Purkinje cell (primary cell): ENCODE results near the gene OR11A1. TPM values are rescaled to one million over a fixed set of nuclear protein-coding genes. Genes with fewer than 3 reads are reported as not detected.

Experiments
- polyA plus RNA-seq: library from polyadenylated mRNA; unstranded; fragments of >200 nt; fragmentation: Nextera tagmentation; gene quantifications from 2 replicates; pipeline ENCODE4 v1.2.1, GENCODE V29; 2014

OR11A1 gene, protein sequence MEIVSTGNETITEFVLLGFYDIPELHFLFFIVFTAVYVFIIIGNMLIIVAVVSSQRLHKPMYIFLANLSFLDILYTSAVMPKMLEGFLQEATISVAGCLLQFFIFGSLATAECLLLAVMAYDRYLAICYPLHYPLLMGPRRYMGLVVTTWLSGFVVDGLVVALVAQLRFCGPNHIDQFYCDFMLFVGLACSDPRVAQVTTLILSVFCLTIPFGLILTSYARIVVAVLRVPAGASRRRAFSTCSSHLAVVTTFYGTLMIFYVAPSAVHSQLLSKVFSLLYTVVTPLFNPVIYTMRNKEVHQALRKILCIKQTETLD
- polyA plus RNA-seq = not detected in 2 replicates

DNA sequence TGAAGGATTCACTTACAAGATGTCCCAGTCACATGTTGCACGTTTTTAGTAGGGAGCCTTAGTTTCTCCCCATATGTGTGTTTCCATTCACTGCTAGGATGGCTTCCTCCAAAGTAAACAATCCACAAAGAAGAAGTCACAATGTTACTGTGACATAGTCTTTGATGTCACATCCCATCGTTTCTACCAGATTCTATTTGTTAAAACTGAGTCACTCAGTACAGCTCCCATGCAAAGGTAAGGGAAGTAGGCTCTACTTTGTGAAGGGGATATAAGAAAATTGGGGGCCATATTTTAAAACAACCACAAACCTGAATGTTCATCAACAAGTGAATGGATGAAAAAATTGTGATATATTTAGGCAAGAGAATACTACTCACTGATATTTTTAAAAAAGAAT is at the start of gene OR11A1, which contains the start of gene OR2H1:
TSS of gene OR11A1 (minus strand) at position 101 of the 400 bp plus-strand sequence. CDS start 29,430 bp downstream, outside the sequence.
TSS of gene OR2H1 (plus strand) at position 185 of the 400 bp plus-strand sequence. CDS start 4,615 bp downstream, outside the sequence.

DNA sequence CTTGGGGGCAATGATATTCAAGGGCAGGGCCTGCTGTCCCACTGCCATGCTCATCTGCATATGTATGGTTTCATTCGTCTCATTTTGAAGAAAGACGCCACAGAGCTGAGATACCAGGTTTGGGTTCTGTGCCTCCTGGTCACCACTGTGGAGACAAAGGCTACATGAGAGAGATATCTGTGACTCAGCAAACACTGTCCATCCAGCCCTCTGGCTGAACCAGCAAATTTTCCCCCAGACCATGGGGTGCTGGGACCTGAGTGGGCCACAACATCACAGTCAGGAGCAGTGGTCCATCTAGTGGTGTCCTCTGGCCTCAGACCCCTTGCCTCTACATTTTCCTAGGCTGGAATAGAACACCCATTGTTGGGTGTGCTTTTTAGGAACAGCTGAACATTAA is 30.8 kb upstream of the OR11A1 start, which contains the start of gene MAS1L:
TSS of gene MAS1L (minus strand) at position 297 of the 400 bp plus-strand sequence. CDS start at position 243, 54 bp downstream.

DNA sequence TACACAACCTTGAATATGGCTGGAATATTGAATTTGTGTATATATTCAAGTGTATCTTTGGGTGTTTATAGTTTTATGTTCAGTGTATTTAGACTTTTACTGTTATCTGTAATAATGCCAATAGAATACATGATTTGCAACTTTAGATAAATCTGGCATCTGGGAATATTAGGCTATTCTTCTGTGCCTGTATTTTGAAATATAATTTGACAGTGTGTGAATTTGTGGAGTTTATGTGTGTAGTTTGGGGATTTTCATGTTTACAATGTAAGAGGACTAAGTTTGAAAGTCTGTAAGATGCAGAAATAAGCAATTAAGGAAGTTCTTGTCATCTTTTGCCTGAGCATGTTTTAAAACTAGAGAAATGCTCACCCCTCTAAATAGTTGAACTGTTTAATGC is 17.9 kb downstream of the OR11A1 start, which contains the start of gene OR10C1:
TSS of gene OR10C1 (plus strand) at position 301 of the 400 bp plus-strand sequence. CDS start 710 bp downstream, outside the sequence.

DNA sequence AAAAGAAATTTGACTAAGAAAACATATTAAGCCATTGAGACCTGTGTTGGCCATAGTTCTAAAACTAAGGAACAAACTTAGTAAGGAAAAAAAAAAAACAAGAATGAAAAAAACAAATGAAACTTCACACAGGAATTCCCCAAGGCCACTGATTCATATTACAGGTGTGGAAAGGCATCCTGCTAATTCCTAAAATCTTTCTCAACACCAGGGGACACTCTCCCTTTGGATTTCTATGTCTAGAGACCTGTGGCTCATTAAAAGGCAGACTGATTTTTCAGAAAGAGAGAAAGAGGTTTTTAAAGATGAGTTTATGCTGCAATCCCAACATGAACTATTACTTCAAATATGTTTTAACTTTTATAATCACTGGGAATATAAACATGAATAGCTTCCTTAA is 42.3 kb downstream of the OR11A1 start, which contains the start of gene OR12D1:
TSS of gene OR12D1 (plus strand) at position 341 of the 400 bp plus-strand sequence.

DNA sequence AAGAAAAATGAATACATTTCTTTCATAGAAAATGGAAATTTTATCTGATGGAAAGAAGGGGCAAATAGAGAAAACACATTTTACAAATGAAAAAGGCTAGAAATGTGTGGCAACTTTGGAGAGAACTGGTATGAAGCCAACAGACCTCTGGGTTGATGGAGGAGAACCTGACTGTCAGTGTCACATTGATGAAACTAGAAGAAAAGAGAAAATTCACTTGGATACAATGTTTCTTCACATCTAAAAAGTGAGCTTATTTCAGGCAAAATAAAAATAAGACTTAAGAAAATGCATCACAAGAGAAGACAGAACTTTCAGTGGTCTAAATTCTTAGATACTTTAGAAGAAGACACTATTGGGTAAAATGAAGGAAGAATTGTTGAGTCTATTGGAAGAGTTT is 61.5 kb downstream of the OR11A1 start, which contains the start of gene OR12D2:
TSS of gene OR12D2 (plus strand) at position 301 of the 400 bp plus-strand sequence. CDS start 1,069 bp downstream, outside the sequence.

Other genes starting within 250 kb of the OR11A1 start
- gene OR14J1, start 155.4 kb downstream of the OR11A1 start, polyA plus RNA-seq = not detected in 2 replicates
- gene OR5V1, start 88.2 kb downstream of the OR11A1 start, polyA plus RNA-seq = not detected in 2 replicates
- gene OR12D3, start 81.8 kb downstream of the OR11A1 start, polyA plus RNA-seq = not detected in 2 replicates
- not detected in 2 replicates for gene OR12D2, start 61.4 kb downstream of the OR11A1 start, polyA plus RNA-seq
- not detected in 2 replicates for gene OR12D1, start 42.1 kb downstream of the OR11A1 start, polyA plus RNA-seq
- not detected in 2 replicates for gene OR10C1, start 17.8 kb downstream of the OR11A1 start, polyA plus RNA-seq
- gene OR2H1, start 84 bp upstream of the OR11A1 start, polyA plus RNA-seq = 0.49 TPM in 1 of 2 replicates, not detected in the other
- not detected in 2 replicates for gene MAS1L, start 30.9 kb upstream of the OR11A1 start, polyA plus RNA-seq
- not detected in 2 replicates for gene UBD, start 102.7 kb upstream of the OR11A1 start, polyA plus RNA-seq
- 12.3 and 14.3 TPM in 2 replicates for gene OR2H2, start 128.1 kb upstream of the OR11A1 start, polyA plus RNA-seq
- gene GABBR1, start 176.1 kb upstream of the OR11A1 start, polyA plus RNA-seq = 332 and 389 TPM in 2 replicates
- gene MOG, start 200.0 kb upstream of the OR11A1 start, polyA plus RNA-seq = 1.7 and 2.1 TPM in 2 replicates
- 0.20 TPM in 1 of 2 replicates, not detected in the other for gene ZFP57, start 224.1 kb upstream of the OR11A1 start, polyA plus RNA-seq